GM18951 (cell line): ENCODE data around the gene TNFSF9.
A peak's percentile ranks its signal among the peaks of the same experiment; 100 is the strongest.

Source experiments
- POLR2A ChIP-seq: IDR thresholded peaks from 4 replicates; pipeline ENCODE4 v1.6.1; 2011; ENCODE audit warnings: mild to moderate bottlenecking; ENCODE audit not compliant: insufficient read length, insufficient read depth; ENCODE audit errors: extremely low read depth
- in situ Hi-C: fragments of 300-500 bp; cut with MboI; formaldehyde crosslinking; loops from one replicate; pipeline ENCODE4 v1.12.0; 2022; ENCODE audit warnings: low sequenced_read_pairs, mixed read lengths, inconsistent platforms; ENCODE audit not compliant: unreplicated experiment

Gene TNFSF9, protein sequence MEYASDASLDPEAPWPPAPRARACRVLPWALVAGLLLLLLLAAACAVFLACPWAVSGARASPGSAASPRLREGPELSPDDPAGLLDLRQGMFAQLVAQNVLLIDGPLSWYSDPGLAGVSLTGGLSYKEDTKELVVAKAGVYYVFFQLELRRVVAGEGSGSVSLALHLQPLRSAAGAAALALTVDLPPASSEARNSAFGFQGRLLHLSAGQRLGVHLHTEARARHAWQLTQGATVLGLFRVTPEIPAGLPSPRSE

DNA sequence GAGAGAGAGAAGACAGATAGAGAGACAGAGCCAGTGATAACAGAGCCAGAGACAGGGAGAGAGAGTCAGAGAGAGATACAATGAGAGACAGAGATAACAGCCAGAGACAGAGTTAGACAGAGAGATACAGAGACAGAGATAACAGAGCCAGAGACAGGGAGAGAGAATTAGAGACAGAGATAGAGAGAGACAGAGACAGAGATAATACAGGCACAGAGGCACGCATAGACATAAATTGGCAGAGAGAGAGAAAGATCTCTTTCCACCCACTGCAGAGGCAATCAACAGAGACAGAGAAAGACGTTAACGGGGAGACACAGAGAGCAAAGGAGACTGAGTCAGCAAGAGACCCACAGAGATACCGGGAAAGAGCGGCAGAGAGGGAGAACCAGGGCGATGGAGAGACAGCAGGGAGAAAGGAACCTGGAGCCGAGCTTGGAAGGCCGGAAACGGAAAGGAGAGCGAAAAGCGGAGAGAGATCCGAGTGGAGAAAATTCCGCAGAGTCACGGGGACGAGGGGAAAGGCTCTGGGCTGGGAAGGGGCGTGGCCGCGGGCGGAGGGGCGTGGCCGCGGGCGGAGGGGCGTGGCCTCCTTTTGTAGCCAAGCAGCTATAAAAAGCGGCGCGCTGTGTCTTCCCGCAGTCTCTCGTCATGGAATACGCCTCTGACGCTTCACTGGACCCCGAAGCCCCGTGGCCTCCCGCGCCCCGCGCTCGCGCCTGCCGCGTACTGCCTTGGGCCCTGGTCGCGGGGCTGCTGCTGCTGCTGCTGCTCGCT lies at the start of gene TNFSF9:
TSS of gene TNFSF9 (plus strand) at position 641 of the 777 bp plus-strand sequence. CDS start at position 652, 11 bp downstream.
- in situ Hi-C loops: no loop called here
- TF ChIP-seq POLR2A: peak; percentile 100

DNA sequence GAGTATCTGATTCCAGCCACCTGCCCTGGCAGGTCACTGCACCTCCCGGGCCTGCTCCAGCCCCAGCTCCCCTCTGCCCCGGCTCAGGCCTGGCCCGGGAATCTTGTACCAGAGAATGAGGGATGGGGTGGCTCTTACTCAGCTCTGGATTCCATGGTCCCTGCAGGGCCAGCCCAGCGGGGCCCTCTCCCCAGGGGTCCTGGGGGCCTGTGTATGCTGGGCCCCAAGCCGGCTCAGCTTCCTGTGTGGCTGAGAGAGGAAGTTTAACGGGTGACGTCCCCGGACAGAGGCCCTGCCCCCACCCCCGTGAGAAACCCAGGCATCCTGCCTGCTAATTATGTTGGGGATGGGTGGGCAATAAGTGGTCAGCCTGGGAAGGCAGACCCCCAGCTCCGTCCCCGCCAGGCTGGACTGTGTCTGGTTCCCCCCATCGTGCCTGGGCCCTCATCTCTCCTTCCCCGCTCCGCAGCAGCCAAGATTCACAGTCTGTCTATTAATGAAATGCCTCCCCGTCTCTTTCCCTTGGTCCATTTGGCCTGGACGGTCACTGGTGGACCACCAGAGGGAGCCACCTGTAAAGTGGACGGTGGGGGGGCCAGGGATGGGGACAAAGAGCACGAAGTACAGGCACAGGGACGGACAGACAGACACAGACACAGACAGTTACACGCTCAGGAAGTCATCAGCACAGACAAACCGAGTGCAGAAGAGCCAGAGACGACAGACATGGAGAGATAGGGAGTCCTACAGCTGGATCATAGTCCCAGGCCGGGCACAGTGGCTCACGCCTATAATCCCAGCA lies 49.1 kb upstream of the TNFSF9 start, which contains the start of gene DENND1C:
TSS of gene DENND1C (minus strand) at position 247 of the 802 bp plus-strand sequence. CDS start at position 155, 92 bp downstream.
- TF ChIP-seq POLR2A: peak; percentile 80
- in situ Hi-C loops: no loop called here

DNA sequence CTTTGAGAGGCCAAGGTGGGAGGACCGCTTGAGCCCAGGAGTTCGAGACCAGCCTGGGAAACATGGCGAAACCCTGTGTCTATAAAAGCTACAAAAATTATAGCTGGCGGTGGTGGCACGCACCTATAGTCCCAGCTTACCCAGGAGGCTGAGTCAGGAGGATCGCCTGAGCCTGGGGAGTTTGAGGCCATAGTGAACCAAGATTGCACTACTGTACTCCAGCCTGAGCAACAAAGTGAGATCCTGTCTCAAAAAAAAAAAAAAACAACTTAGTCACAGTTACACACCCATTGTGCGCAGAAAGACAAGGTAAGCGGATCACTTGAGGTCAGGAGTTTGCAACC lies 48.5 kb upstream of the TNFSF9 start:
- in situ Hi-C loops: no loop called here
- TF ChIP-seq POLR2A: no peak

DNA sequence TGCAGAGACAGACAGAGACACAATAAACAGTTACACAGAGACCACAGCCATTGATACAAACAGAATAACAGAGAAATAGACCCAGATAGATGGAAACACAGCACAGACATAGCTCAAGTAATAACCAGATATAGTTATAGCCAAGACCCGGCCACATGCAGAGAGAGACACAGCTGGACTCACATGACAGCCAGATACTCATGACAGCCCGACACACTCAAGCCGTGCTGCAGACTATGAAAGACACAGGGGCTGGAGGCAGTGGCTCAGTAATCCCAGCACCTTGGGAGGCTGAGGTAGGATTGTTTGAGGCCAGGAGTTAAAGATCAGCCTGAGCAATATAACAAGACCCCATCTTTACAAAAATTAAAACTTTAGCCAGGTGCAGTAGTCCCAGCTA lies 47.6 kb upstream of the TNFSF9 start:
- in situ Hi-C loops: no loop called here
- no peak for TF ChIP-seq POLR2A

DNA sequence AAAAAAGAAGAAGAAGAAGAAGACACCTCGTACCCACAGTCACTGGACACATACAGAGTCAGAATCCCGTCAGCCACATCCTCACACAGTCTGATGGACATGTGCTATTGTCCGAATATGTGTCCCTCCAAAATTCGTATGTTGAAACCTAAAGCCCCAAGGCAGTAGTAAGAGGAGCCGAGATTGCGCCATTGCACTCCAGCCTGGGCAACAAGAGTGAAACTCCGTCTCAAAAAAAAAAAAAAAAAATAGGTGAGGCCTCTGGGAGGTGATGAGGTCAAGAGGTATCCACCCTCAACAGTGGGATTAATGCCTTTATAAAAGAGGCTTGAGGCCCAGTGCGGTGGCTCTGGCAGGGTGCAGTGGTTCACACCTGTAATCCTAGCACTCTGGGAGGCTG lies 46.6 kb upstream of the TNFSF9 start:
- in situ Hi-C loops: no loop called here
- TF ChIP-seq POLR2A: no peak

DNA sequence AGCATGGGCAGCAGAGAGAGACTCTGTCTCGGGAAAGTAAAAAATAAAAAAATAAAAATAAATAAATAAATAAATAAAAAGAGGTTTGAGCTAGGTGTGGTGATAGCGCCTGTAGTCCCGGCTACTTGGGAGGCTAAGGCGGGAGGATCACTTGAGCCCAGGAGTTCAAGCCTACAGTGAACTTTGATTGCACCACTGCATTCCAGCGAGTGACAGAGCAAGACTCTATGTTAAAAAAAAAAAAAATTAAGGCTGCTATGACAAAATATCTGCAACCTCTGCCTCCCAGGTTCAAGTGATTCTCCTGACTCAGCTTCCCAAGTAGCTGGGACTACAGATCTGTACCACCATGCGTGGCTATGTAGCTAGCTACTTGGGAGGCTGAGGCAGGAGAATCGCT lies 46.0 kb upstream of the TNFSF9 start:
- in situ Hi-C loops: no loop called here
- TF ChIP-seq POLR2A: no peak

DNA sequence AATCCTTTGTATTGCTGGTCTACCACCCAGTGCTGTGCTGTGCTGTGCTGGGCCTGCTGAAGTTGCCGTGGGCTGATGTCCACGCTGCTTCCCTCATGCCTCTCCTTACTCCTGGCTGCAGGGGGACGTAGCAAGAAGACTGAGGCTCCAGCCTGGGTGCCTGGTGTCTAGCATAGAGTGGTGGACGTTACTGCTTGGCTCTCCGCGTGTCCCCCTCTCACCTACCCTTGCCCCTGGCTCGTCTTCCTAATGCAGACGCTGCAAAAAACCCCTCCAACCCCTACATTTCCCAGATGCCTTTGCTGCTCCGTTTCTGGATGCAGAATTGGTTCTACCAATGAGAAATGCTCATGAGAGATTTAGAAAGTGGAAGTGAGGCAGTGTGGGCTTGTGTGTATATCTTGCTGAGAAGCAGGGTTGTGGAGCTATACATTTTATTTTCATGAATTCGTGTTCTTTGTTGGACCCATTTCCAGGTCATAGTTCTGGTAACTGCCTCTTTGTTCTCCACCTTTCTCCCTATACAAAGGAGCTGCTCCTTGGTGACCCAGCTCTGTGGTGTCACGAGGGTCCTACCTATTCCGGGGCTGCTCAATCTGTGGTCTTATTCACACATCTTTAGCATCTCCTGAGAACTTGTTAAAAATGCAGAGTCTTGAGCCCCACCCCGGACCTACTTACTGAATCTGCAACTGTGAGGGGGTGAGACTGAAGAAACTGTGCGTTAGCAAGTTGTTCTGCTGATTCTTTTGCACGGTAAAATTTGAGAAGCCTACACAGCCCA lies 41.4 kb upstream of the TNFSF9 start:
- in situ Hi-C loops: no loop called here
- TF ChIP-seq POLR2A: peak; percentile 51

DNA sequence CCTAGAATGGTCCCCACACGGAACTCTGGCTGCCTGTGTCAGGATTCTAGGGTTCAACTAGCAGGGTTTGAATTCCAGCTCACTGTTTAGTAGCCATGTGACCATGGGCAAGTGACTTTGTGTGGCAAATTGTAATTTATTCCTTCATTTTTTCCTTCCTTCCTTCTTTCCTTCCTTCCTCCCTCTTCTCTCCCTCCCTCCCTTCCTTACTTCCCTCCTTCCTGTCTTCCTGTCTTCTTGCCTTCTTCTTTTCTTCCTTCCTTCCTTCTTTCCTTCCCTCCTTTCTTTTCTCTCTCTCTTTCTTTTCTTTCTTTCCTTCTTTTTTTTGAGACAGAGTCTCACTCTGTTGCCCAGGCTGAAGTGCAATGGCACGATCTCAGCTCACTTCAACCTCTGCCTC lies 40.7 kb upstream of the TNFSF9 start:
- in situ Hi-C loops: no loop called here
- no peak for TF ChIP-seq POLR2A

DNA sequence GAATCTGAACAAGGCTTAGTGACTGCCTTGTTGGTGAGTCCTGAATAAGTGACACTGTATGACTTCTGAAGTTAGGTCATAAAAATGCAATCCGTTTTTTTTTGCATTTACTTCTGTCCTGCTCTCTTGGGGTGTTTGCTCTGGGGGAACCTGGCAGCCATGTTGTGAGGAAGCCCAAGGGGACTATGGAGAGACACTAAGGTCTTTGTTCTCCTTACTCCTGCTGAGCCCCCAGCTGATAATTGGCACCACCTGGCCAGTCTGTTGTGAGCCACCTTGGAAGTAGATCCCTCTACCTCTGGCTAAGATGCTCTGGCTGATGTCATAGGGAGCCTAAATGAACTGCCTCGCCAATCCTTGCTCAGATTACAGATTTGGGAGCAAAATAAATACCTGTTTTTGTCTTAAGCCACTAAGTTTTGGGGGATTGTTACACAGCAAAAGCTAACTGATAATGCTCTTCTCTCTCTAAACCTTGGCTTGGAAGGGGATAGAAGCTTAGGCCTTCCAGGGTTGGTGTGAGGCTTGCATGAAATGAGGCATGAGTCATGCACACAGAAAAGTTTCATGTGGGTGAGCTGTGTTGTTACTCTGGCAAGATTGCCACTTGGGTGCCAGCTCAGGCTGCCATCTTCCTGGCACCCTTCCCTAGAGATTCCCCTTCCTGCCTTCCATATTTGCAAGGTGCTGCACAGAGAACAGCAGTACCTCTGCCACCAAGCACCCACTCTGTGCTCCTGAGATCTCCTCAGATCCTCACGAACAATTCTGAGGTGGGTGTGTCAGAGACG lies 38.8 kb upstream of the TNFSF9 start:
- in situ Hi-C loops: no loop called here
- no peak for TF ChIP-seq POLR2A

DNA sequence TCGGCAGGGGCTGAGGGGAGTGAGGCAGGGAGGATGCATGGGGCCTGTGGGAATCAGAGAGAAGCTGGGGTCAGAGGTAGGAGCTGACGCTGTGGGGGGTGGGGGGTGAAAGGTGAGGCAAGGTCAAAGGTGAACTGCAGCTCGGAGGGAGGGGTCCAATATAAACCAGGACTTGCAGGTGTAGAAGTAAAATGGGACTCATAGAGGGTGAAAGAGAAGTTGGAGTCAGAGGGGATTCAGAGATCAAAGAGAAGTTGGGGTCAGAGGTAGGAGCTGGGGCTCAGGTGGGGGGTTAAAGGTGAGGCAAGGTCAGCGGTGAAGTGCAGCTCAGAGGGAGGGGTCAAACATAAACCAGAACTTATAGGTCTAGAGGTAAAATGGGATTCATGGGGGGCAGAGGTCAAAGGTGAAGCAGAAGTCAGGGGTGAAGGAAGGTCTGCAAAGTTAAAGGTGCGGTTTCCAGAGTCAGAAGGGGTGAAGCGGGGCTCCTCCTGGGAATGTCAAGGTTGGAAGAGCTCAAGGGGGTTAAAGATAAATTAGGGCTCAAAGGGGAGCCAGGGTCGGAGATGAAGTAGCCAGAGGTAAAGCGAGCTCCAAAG lies 36.3 kb upstream of the TNFSF9 start:
- in situ Hi-C loops: no loop called here
- no peak for TF ChIP-seq POLR2A

DNA sequence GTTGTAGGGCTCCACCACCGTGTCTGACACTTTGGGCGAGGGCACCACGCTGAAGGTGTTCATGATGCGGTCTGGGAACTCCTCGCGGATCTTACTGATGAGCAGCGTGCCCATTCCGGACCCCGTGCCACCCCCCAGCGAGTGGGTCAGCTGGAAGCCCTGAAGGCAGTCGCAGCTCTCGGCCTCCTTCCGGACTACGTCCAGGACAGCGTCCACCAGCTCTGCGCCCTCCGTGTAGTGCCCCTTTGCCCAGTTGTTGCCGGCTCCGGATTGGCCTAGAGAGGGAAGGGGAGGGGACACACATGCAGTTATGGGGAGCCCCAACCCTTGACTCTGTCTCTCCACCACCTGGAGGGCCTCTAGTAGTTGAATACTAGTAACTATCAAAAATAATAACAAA lies 34.9 kb upstream of the TNFSF9 start:
- in situ Hi-C loops: no loop called here
- TF ChIP-seq POLR2A: no peak

DNA sequence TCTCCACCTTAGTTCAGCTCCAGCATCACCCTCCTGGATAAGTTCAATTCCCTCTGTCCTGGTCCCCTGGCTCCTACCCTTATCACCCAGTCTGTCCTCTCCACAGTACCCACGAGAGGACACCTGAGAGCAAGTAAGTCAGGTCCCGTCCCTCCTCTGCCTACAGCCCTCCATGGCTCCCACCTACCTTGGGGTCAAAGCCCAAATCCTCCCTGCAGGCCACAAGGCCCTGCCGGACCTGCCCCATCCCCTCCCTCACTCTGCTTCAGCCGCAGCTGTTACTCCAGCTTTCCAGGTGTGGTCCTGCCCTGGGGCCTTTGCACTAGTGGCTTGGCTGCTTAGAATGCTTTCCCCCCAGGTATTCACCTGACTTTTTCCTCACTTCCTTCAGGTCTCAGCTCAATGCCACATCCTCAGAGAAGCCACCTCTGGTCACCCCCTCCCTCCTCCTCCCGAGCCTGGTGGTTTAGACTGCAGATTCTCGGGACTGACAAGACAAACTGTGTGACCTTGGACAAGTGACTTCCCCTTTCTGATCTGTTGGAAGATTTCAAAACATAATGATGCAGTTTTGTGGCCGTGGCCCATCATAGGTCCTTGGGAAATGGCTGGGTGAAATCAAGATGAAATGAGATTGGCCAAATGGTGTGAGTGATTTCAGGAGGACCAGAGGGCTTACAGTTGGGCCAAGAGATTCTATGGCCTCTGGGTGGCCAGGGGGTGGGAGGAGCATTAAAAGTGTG lies 32.4 kb upstream of the TNFSF9 start:
- in situ Hi-C loops: no loop called here
- TF ChIP-seq POLR2A: no peak
